HepG2 (cell line): ENCODE results near the gene CATSPERE. TPM values are rescaled to one million over a fixed set of nuclear protein-coding genes. Genes with fewer than 3 reads are reported as not detected.

ENCODE experiments used
- ATAC-seq: fragments of 200-7000 bp; cut with Tn5 transposase; 3 replicates; pipeline ENCODE4 v1.9.1; 2020; ENCODE audit warnings: mild to moderate bottlenecking, moderate library complexity
- BruUV-seq: library from RNA; stranded (reverse); fragments of 400-500 nt; replicated peaks from 2 replicates; lab custom pipeline; 2021; lab: Mats Ljungman, UMichigan
- CTCF ChIA-PET: fragments of 300-600 bp; formaldehyde crosslinking; extraction: SDS; loops from one replicate; lab custom pipeline; 2021; ENCODE audit warnings: low total read pairs, inconsistent platforms, low intra/inter-chr PET ratio; lab: Yijun Ruan, JAX
- POLR2A ChIA-PET: fragments of 350-600 bp; sonication (Branson Sonifier 250); formaldehyde crosslinking; loops from one replicate; lab custom pipeline; 2020; ENCODE audit warnings: antibody characterized with exemption, inconsistent platforms; lab: Yijun Ruan, JAX
- DNase-seq: peaks from one replicate; pipeline ENCODE4 v3.0.0-alpha.2; 2015; ENCODE audit warnings: low spot score
- FAIRE-seq: peaks from 3 replicates; lab custom pipeline; 2011; peaks lifted over from hg19 to GRCh38; lab: Jason Lieb, UNC
- H2AFZ ChIP-seq: one replicate; pipeline ENCODE4 v1.6.1; 2011; ENCODE audit warnings: low read length, inconsistent platforms
- H3K27ac ChIP-seq: fragments of 300-600 bp; 3 replicates; pipeline ENCODE4 v1.8.0; 2011; ENCODE audit warnings: mixed run types, mild to moderate bottlenecking, mixed read lengths, low read length, inconsistent platforms; ENCODE audit not compliant: insufficient read depth; ENCODE audit errors: extremely low read length
- H3K27me3 ChIP-seq, 2 experiments: fragments of 200-600 bp in 1 of 2; 2 replicates in 1 of 2; 3 replicates in 1 of 2; pipeline versions ENCODE4 v1.6.0 to v1.8.0; 2011; ENCODE audit warnings: low read length in 2 of 2, mild to moderate bottlenecking in 2 of 2, moderate library complexity in 2 of 2, inconsistent platforms in 1 of 2; ENCODE audit not compliant: insufficient read depth in 2 of 2, control insufficient read depth in 1 of 2
- H3K36me3 ChIP-seq, 2 experiments: fragments of 200-600 bp in 1 of 2; replicated peaks in 1 of 2; 2 replicates in 1 of 2; 3 replicates in 1 of 2; pipeline versions ENCODE4 v1.5.1 to v1.8.0; 2011; ENCODE audit warnings: low read length in 2 of 2, inconsistent platforms in 1 of 2; ENCODE audit not compliant: insufficient read depth in 2 of 2, control insufficient read depth in 1 of 2
- H3K4me1 ChIP-seq: 2 replicates; pipeline ENCODE4 v1.5.1; 2012; ENCODE audit warnings: low read length, inconsistent platforms; ENCODE audit not compliant: insufficient read depth
- H3K4me2 ChIP-seq: 2 replicates; pipeline ENCODE4 v1.6.0; 2011; ENCODE audit warnings: low read depth, low read length, inconsistent platforms
- H3K4me3 ChIP-seq, 3 experiments: fragments of 200-600 bp in 1 of 3; sonication (generic), shearing (Covaris generic) in 1 of 3; replicated peaks in 1 of 3; 2 replicates each; pipeline ENCODE4 v1.5.1; 2011 to 2016; ENCODE audit warnings: low read length in 3 of 3, inconsistent platforms in 2 of 3, low read depth in 2 of 3, mild to moderate bottlenecking in 2 of 3, control low read depth in 1 of 3, mixed read lengths in 1 of 3; ENCODE audit not compliant: insufficient read depth in 1 of 3
- H3K79me2 ChIP-seq: one replicate; pipeline ENCODE4 v1.6.1; 2011; ENCODE audit warnings: low read length, inconsistent platforms; ENCODE audit not compliant: insufficient read depth
- H3K9ac ChIP-seq: 2 replicates; pipeline ENCODE4 v1.6.0; 2011; ENCODE audit warnings: mild to moderate bottlenecking, low read depth, low read length, inconsistent platforms; ENCODE audit not compliant: insufficient read depth
- H3K9me3 ChIP-seq: 2 replicates; pipeline ENCODE4 v1.5.1; 2012; ENCODE audit warnings: mild to moderate bottlenecking, low read length
- H4K20me1 ChIP-seq: 2 replicates; pipeline ENCODE4 v1.6.0; 2011; ENCODE audit warnings: inconsistent platforms, mild to moderate bottlenecking, low read length, moderate library complexity; ENCODE audit not compliant: insufficient read depth
- ARNT2 ChIP-seq: sonication (generic); formaldehyde crosslinking; IDR thresholded peaks from 2 replicates; pipeline ENCODE4 v1.8.0; 2022; ENCODE audit warnings: mild to moderate bottlenecking, low read depth, missing genetic modification reagents, moderate library complexity
- BHLHE40 ChIP-seq: IDR thresholded peaks from 2 replicates; pipeline ENCODE4 v1.6.1; 2011; ENCODE audit warnings: low read length, improper control_type of control experiment
- KAT7 ChIP-seq: IDR thresholded peaks from 2 replicates; pipeline ENCODE4 v1.6.1; 2018; ENCODE audit warnings: borderline replicate concordance, missing compliant biosample characterization
- SATB2 ChIP-seq: sonication (generic); formaldehyde crosslinking; IDR thresholded peaks from 2 replicates; pipeline ENCODE4 v1.5.0; 2020; ENCODE audit warnings: missing genetic modification reagents
- SMAD1 ChIP-seq: sonication (generic); formaldehyde crosslinking; IDR thresholded peaks from 2 replicates; pipeline ENCODE4 v1.4.0; 2020; ENCODE audit warnings: missing genetic modification reagents, low read depth, mild to moderate bottlenecking, borderline replicate concordance
- ZFP36 ChIP-seq: fragments of 150-350 bp; IDR thresholded peaks from 2 replicates; pipeline ENCODE4 v1.6.1; 2018; ENCODE audit warnings: borderline replicate concordance, low read length, low read depth; ENCODE audit not compliant: partially characterized antibody
- ZNF292 ChIP-seq: sonication (generic); formaldehyde crosslinking; IDR thresholded peaks from 2 replicates; pipeline ENCODE4 v1.8.1; 2022; ENCODE audit warnings: mild to moderate bottlenecking, low read depth, missing genetic modification reagents, borderline replicate concordance
- ZNF337 ChIP-seq: sonication (generic); formaldehyde crosslinking; IDR thresholded peaks from 2 replicates; pipeline ENCODE4 v1.5.1; 2020; ENCODE audit warnings: missing genetic modification reagents, low read depth, mild to moderate bottlenecking, borderline replicate concordance
- ZNF569 ChIP-seq: sonication (generic); formaldehyde crosslinking; IDR thresholded peaks from 2 replicates; pipeline ENCODE4 v1.5.0; 2020; ENCODE audit warnings: mild to moderate bottlenecking, missing genetic modification reagents, moderate library complexity, borderline replicate concordance
- WGBS: methylation state at CpG from one replicate; pipeline ENCODE4 v1.1.6; 2017; ENCODE audit warnings: low lambda C conversion rate; 5-methylcytosine and 5-hydroxymethylcytosine counted together
- in situ Hi-C: cut with HindIII; loops from 2 replicates; pipeline ENCODE4 v1.10.0; 2017; ENCODE audit warnings: low pct_unique_long_range_greater_than_20kb; ENCODE audit not compliant: extremely low pct_ligation_motif_present
- intact Hi-C: fragments of 100-400 bp; cut with micrococcal nuclease; formaldehyde crosslinking; loops from one replicate; pipeline ENCODE4 v1.10.0; 2022; ENCODE audit not compliant: unreplicated experiment
- polyA plus RNA-seq, 8 experiments: library from polyadenylated mRNA; depleted of rRNA in 3 of 8; stranded (reverse) in 7 of 8; unstranded in 1 of 8; fragments of >200 nt; fragmentation: Illumina TruSeq in 4 of 8; extraction: Trizol in 4 of 8; gene quantifications; 2 replicates each; pipeline versions ENCODE4 v1.2.1 to v1.2.3, GENCODE V29; 2011 to 2016; ENCODE audit warnings: low read depth in 4 of 8, missing spikeins in 1 of 8, mixed read lengths in 1 of 8; ENCODE audit not compliant: insufficient read depth in 1 of 8
- total RNA-seq, 5 experiments: library from RNA; depleted of rRNA; stranded (reverse); fragments of >200 nt; fragmentation: Illumina TruSeq; extraction: Trizol; gene quantifications; 2 replicates each; pipeline ENCODE4 v1.2.3, GENCODE V29; 2016; ENCODE audit warnings: low read depth in 1 of 5
- TF ChIP-seq, protein P1 (sequence below): sonication (generic); formaldehyde crosslinking; IDR thresholded peaks from 2 replicates; pipeline ENCODE4 v1.5.1; 2020; ENCODE audit warnings: missing genetic modification reagents, mild to moderate bottlenecking, borderline replicate concordance
- TF ChIP-seq, protein P2 (sequence below), 2 experiments: fragments of 450-650 bp in 1 of 2; sonication (generic) in 1 of 2; formaldehyde crosslinking in 1 of 2; IDR thresholded peaks; 2 replicates each; pipeline versions ENCODE4 v1.6.1 to v1.8.0; 2016 to 2022; ENCODE audit warnings: antibody characterized with exemption in 1 of 2, mild to moderate bottlenecking in 1 of 2, missing genetic modification reagents in 1 of 2

Gene CATSPERE
- total and polyA plus RNA-seq, 2 of the 13 experiments (the other 11 are each of a cell fraction or from before 2014, with no cell fraction given): 0.34 to 0.51 TPM

DNA sequence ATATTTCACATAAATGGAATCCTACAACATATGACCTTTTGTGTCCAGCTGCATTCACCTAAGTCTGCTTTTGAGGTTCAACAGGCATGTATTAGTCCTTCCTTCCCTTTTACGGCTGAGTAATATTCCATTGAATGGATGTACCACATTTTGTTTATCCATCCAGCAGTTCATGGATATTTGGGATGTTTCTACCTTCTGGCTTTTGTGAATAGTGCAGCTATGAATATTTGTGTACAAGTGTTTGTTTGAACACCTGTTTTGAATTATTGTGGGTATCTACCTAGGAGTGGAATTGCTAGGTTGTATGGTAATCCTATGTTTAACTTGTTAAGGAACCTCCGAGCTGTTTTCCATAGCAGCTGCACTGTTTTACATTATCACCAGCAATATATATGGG is 129.6 kb downstream of the CATSPERE start:
- Histone ChIP-seq H3K4me1 (no peaks in the 10 kb centered on the region), H3K36me3 (no peaks in the 10 kb centered on the region), H2AFZ (no peak overlapping the region), H4K20me1 (no peaks in the 10 kb centered on the region), H3K27me3 (0 out of 5 replicates have a peak, but pooled peaks cover 0 to 2% of the 10 kb centered on the region in 2 experiments), H3K27ac (no peak overlapping the region), H3K79me2 (no peaks in the 10 kb centered on the region), H3K9ac (no peak overlapping the region)
- no peak for DNase-seq
- intact Hi-C loops: no loop called here
- POLR2A ChIA-PET: no interaction called here
- 37% methylated on average over 2 of the region's 2 CpGs for WGBS
- TF ChIP-seq BHLHE40 (no peak), SATB2 (CRISPR knock-in tag) (no peak), ZNF569 (CRISPR knock-in tag) (no peak), KAT7 (CRISPR knock-in tag) (no peak), ZNF337 (CRISPR knock-in tag) (no peak), ZNF292 (no peak), SMAD1 (CRISPR knock-in tag) (no peak), ARNT2 (no peak), ZFP36 (no peak)
- TF ChIP-seq, protein P1, sequence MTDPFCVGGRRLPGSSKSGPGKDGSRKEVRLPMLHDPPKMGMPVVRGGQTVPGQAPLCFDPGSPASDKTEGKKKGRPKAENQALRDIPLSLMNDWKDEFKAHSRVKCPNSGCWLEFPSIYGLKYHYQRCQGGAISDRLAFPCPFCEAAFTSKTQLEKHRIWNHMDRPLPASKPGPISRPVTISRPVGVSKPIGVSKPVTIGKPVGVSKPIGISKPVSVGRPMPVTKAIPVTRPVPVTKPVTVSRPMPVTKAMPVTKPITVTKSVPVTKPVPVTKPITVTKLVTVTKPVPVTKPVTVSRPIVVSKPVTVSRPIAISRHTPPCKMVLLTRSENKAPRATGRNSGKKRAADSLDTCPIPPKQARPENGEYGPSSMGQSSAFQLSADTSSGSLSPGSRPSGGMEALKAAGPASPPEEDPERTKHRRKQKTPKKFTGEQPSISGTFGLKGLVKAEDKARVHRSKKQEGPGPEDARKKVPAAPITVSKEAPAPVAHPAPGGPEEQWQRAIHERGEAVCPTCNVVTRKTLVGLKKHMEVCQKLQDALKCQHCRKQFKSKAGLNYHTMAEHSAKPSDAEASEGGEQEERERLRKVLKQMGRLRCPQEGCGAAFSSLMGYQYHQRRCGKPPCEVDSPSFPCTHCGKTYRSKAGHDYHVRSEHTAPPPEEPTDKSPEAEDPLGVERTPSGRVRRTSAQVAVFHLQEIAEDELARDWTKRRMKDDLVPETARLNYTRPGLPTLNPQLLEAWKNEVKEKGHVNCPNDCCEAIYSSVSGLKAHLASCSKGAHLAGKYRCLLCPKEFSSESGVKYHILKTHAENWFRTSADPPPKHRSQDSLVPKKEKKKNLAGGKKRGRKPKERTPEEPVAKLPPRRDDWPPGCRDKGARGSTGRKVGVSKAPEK (CRISPR knock-in tag): no peak
- TF ChIP-seq, protein P2, sequence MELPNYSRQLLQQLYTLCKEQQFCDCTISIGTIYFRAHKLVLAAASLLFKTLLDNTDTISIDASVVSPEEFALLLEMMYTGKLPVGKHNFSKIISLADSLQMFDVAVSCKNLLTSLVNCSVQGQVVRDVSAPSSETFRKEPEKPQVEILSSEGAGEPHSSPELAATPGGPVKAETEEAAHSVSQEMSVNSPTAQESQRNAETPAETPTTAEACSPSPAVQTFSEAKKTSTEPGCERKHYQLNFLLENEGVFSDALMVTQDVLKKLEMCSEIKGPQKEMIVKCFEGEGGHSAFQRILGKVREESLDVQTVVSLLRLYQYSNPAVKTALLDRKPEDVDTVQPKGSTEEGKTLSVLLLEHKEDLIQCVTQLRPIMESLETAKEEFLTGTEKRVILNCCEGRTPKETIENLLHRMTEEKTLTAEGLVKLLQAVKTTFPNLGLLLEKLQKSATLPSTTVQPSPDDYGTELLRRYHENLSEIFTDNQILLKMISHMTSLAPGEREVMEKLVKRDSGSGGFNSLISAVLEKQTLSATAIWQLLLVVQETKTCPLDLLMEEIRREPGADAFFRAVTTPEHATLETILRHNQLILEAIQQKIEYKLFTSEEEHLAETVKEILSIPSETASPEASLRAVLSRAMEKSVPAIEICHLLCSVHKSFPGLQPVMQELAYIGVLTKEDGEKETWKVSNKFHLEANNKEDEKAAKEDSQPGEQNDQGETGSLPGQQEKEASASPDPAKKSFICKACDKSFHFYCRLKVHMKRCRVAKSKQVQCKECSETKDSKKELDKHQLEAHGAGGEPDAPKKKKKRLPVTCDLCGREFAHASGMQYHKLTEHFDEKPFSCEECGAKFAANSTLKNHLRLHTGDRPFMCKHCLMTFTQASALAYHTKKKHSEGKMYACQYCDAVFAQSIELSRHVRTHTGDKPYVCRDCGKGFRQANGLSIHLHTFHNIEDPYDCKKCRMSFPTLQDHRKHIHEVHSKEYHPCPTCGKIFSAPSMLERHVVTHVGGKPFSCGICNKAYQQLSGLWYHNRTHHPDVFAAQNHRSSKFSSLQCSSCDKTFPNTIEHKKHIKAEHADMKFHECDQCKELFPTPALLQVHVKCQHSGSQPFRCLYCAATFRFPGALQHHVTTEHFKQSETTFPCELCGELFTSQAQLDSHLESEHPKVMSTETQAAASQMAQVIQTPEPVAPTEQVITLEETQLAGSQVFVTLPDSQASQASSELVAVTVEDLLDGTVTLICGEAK (IDR thresholded peaks at IDR 0.05): no peak
- TF ChIP-seq, protein P2 (CRISPR knock-in tag; IDR thresholded peaks at IDR 0.05): no peak
- TF ChIP-seq, all 625 proteins: peak for 0
- no peak overlapping the region for H3K4me2 ChIP-seq
- ATAC-seq (no peak), FAIRE-seq (no peak)
- H3K9me3 ChIP-seq: 0 out of 2 replicates have a peak, but pooled peaks cover 4% of the 10 kb centered on the region
- no TSS peak for BruUV-seq
- CTCF ChIA-PET: no interaction called here
- in situ Hi-C loops: no loop called here
- no peak overlapping the region for H3K4me3 ChIP-seq
